BJ (cell line): Measurements from ENCODE around the gene CCDC40. TPM values are rescaled to one million over a fixed set of nuclear protein-coding genes. Genes with fewer than 3 reads are reported as not detected.

Experiments used
- CTCF ChIA-PET: fragments of 350-600 bp; formaldehyde crosslinking; extraction: SDS; loops from one replicate; lab custom pipeline; 2021; ENCODE audit warnings: antibody characterized with exemption, inconsistent platforms; lab: Yijun Ruan, JAX
- POLR2A ChIA-PET: fragments of 300-600 bp; sonication (Branson Sonifier 250); formaldehyde crosslinking; extraction: SDS; loops from one replicate; lab custom pipeline; 2021; ENCODE audit warnings: antibody characterized with exemption; lab: Charles Lee
- DNase-seq: peaks from one replicate; pipeline ENCODE4 v3.0.0-alpha.2; 2011; ENCODE audit warnings: low read depth
- H3K27me3 ChIP-seq: 2 replicates; pipeline ENCODE4 v1.6.0; 2011; ENCODE audit warnings: low read length; ENCODE audit not compliant: control insufficient read depth, insufficient read depth
- H3K36me3 ChIP-seq: 2 replicates; pipeline ENCODE4 v1.5.1; 2011; ENCODE audit warnings: low read length; ENCODE audit not compliant: control insufficient read depth, insufficient read depth
- H3K4me3 ChIP-seq: 2 replicates; pipeline ENCODE4 v1.5.1; 2011; ENCODE audit warnings: low read depth, mild to moderate bottlenecking, control low read depth, low read length
- polyA plus RNA-seq: library from polyadenylated mRNA; depleted of rRNA; stranded (reverse); fragments of >200 nt; gene quantifications from 2 replicates; pipeline ENCODE4 v1.2.3, GENCODE V29; 2011
- TF ChIP-seq, protein P1 (sequence below): IDR thresholded peaks from 2 replicates; pipeline ENCODE4 v1.5.1; 2011; ENCODE audit warnings: low read depth, mild to moderate bottlenecking, control low read depth, inconsistent platforms, low read length, moderate library complexity; ENCODE audit not compliant: insufficient read depth

Gene CCDC40
- polyA plus RNA-seq, 1 experiment, result 3.1 TPM

GRCh38 chr17:80006339-80006720, 30.1 kb upstream of the CCDC40 start:
- H3K4me3 ChIP-seq, result no peak overlapping the region
- TF ChIP-seq, protein P1, sequence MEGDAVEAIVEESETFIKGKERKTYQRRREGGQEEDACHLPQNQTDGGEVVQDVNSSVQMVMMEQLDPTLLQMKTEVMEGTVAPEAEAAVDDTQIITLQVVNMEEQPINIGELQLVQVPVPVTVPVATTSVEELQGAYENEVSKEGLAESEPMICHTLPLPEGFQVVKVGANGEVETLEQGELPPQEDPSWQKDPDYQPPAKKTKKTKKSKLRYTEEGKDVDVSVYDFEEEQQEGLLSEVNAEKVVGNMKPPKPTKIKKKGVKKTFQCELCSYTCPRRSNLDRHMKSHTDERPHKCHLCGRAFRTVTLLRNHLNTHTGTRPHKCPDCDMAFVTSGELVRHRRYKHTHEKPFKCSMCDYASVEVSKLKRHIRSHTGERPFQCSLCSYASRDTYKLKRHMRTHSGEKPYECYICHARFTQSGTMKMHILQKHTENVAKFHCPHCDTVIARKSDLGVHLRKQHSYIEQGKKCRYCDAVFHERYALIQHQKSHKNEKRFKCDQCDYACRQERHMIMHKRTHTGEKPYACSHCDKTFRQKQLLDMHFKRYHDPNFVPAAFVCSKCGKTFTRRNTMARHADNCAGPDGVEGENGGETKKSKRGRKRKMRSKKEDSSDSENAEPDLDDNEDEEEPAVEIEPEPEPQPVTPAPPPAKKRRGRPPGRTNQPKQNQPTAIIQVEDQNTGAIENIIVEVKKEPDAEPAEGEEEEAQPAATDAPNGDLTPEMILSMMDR, result no peak
- no peak for DNase-seq
- H3K36me3 ChIP-seq, result peaks cover 15% of the 10 kb centered on the region
- H3K27me3 ChIP-seq, result no peaks in the 10 kb centered on the region
- CTCF ChIA-PET, result interaction anchor here (0.8 to 5.1 kb wide), 11 partner anchors 9 to 217 kb away, joined by 3 to 51 read pairs (median 9); no protein-coding TSS in a partner anchor
- POLR2A ChIA-PET, result no interaction called here

DNA sequence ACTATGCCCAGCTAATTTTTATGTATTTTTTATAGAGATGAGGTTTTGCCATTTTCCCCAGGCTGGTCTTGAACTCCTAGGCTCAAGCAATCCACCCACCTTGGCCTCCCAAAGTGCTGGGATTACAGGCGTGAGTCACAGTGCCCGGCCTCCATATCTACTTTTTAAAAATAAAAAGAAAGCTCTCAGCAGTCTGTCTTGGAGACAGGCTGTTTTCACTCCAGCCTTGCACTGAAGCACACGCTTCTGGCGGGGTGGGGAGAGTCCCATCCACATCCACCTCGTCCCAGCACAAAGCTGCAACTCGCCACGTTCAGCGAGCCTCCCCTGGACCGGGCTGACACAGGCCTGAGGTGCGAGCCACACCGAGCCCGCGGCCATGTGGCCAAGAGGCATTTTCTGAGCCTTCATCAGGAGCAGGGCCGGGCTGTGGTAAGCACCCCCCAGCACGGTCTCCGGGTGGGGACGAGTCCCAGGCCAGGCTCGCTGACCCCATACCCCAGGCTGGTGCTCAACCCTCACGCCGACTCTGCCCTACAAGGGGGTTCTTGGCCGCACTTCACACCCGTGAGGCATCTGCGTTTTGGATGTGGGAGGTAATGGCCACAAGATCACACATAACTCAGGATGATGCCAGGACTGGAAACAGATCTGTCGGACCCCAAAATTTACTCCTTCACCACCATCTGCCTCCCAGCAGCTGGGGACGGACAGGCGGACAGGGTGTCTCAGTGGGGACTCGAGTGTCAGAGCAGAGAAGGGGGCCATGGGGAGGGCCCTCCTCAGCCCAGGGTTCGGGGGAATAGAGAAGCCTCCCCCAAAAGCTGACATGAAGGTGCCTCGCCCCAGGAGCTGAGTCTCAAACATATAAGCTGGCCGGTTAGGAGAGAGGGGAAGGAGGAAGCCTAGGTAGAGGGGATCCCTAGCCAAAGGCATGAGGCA, 29.4 kb upstream of the CCDC40 start:
- ChIA-PET POLR2A (no interaction called here), CTCF (interaction anchor here (0.7 to 5.1 kb wide), 16 partner anchors 9 to 218 kb away, joined by 3 to 51 read pairs (median 6); partner anchors contain the start of gene GAA)
- H3K27me3 ChIP-seq, result no peaks in the 10 kb centered on the region
- H3K36me3 ChIP-seq, result peaks cover 15% of the 10 kb centered on the region
- TF ChIP-seq, protein P1, result no peak
- no peak overlapping the region for H3K4me3 ChIP-seq
- DNase-seq, result no peak

DNA sequence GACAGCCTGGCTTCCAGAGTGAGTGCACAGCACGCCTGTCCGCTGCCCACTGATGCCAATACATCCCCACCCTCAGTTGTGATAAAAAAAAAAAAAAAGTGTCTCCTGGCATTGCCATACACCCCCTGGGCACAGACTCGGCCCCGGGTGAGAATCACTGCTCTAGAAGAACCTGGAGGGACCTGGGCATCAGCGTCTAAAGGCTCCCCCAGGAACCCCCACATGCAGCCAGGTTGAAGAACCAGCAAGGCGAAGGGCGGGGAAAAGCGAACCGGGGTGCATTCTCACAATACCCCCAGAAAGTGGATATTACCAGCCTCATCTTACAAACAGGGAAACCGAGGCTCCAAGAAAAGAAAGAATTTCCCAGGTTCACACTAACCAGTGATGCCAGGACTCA, 28.5 kb upstream of the CCDC40 start:
- TF ChIP-seq, protein P1, result no peak
- DNase-seq, result no peak
- ChIA-PET POLR2A (no interaction called here), CTCF (interaction anchor here (0.6 to 5.1 kb wide), 30 partner anchors 8 to 264 kb away, joined by 3 to 51 read pairs (median 5); partner anchors contain the start of genes CBX4 and GAA)
- no peak overlapping the region for H3K4me3 ChIP-seq
- H3K27me3 ChIP-seq, result no peaks in the 10 kb centered on the region
- peaks cover 12% of the 10 kb centered on the region for H3K36me3 ChIP-seq

- no peaks in the 10 kb centered on the region for H3K27me3 ChIP-seq
- no peak for DNase-seq
- ChIA-PET POLR2A (no interaction called here), CTCF (interaction anchor here (0.6 to 5.1 kb wide), 35 partner anchors 8 to 266 kb away, joined by 3 to 51 read pairs (median 4); partner anchors contain the start of genes CBX4 and GAA)
- H3K4me3 ChIP-seq, result no peak overlapping the region
- TF ChIP-seq, protein P1, result peak; percentile 97
- peaks cover 12% of the 10 kb centered on the region for H3K36me3 ChIP-seq
Measured at GRCh38 chr17:80008383-80008840, 28.0 kb upstream of the CCDC40 start.

- TF ChIP-seq, protein P1, result no peak
- ChIA-PET POLR2A (no interaction called here), CTCF (interaction anchor here (0.6 to 5.1 kb wide), 36 partner anchors 8 to 266 kb away, joined by 3 to 51 read pairs (median 4); partner anchors contain the start of genes CBX4 and GAA)
- Histone ChIP-seq H3K4me3 (no peak overlapping the region), H3K36me3 (peaks cover 12% of the 10 kb centered on the region), H3K27me3 (no peaks in the 10 kb centered on the region)
- no peak for DNase-seq
Measured at GRCh38 chr17:80008848-80009247, 27.6 kb upstream of the CCDC40 start.
